GM23338 (cell line): Measurements from ENCODE around the gene VWA3B. TPM values are rescaled to one million over a fixed set of nuclear protein-coding genes. Genes with fewer than 3 reads are reported as not detected.

Source experiments
- ATAC-seq: fragments of 200-7000 bp; cut with Tn5 transposase; 3 replicates; pipeline ENCODE4 v1.9.1; 2020
- DNase-seq: peaks from one replicate; pipeline ENCODE4 v3.0.0-alpha.2; 2015; ENCODE audit warnings: low spot score
- H2AFZ ChIP-seq: fragments of 200-600 bp; sonication (generic); 2 replicates; pipeline ENCODE4 v1.8.0; 2016; ENCODE audit warnings: antibody characterized with exemption, mild to moderate bottlenecking, moderate library complexity
- H3F3A ChIP-seq: fragments of 200-600 bp; sonication (generic); replicated peaks from 2 replicates; pipeline ENCODE4 v1.8.0; 2017; ENCODE audit warnings: antibody characterized with exemption, mixed run types, low read depth
- H3K27ac ChIP-seq: fragments of 200-600 bp; sonication (generic); 2 replicates; pipeline ENCODE4 v1.6.1; 2016; ENCODE audit warnings: low read depth
- H3K27me3 ChIP-seq: fragments of 200-600 bp; sonication (generic); 2 replicates; pipeline ENCODE4 v1.8.0; 2016; ENCODE audit warnings: mild to moderate bottlenecking, mixed run types, moderate library complexity; ENCODE audit not compliant: insufficient read depth
- H3K36me3 ChIP-seq: fragments of 200-600 bp; sonication (generic); 2 replicates; pipeline ENCODE4 v1.8.0; 2016; ENCODE audit warnings: mild to moderate bottlenecking; ENCODE audit not compliant: insufficient read depth
- H3K4me1 ChIP-seq: fragments of 200-600 bp; sonication (generic); 2 replicates; pipeline ENCODE4 v1.8.0; 2016; ENCODE audit warnings: mild to moderate bottlenecking, moderate library complexity; ENCODE audit not compliant: insufficient read depth
- H3K4me2 ChIP-seq: fragments of 200-600 bp; sonication (generic); 2 replicates; pipeline ENCODE4 v1.7.1; 2017; ENCODE audit warnings: mixed run types
- H3K4me3 ChIP-seq: fragments of 200-600 bp; sonication (generic); 2 replicates; pipeline ENCODE4 v1.6.1; 2016; ENCODE audit warnings: mixed run types
- H3K79me2 ChIP-seq: fragments of 200-600 bp; sonication (generic); replicated peaks from 2 replicates; pipeline ENCODE4 v1.8.0; 2017; ENCODE audit warnings: mild to moderate bottlenecking; ENCODE audit not compliant: insufficient read depth
- H3K9me2 ChIP-seq: fragments of 200-600 bp; sonication (generic); 2 replicates; pipeline ENCODE4 v1.8.0; 2017; ENCODE audit not compliant: insufficient read depth
- H4K20me1 ChIP-seq: fragments of 200-600 bp; sonication (generic); replicated peaks from 2 replicates; pipeline ENCODE4 v1.8.0; 2017; ENCODE audit warnings: mild to moderate bottlenecking; ENCODE audit not compliant: insufficient read depth
- H3K27ac Mint-ChIP-seq: 2 replicates; pipeline ENCODE4 v1.8.0; 2020; ENCODE audit warnings: inconsistent platforms, mild to moderate bottlenecking, moderate library complexity, mixed read lengths
- H3K27me3 Mint-ChIP-seq: 3 replicates; pipeline ENCODE4 v1.8.0; 2022; ENCODE audit warnings: low read depth, mild to moderate bottlenecking, moderate library complexity, mixed read lengths, inconsistent platforms; ENCODE audit not compliant: insufficient read depth, poor library complexity
- H3K36me3 Mint-ChIP-seq: 3 replicates; pipeline ENCODE4 v1.8.0; 2021; ENCODE audit warnings: low read depth, mild to moderate bottlenecking, inconsistent platforms, moderate library complexity, mixed read lengths
- H3K4me1 Mint-ChIP-seq: 3 replicates; pipeline ENCODE4 v1.8.0; 2020; ENCODE audit warnings: mild to moderate bottlenecking, inconsistent platforms, mixed read lengths
- H3K4me3 Mint-ChIP-seq: 3 replicates; pipeline ENCODE4 v1.8.0; 2021; ENCODE audit warnings: moderate library complexity, mild to moderate bottlenecking, inconsistent platforms, mixed read lengths
- H3K9me3 Mint-ChIP-seq: 3 replicates; pipeline ENCODE4 v1.8.0; 2020; ENCODE audit warnings: moderate library complexity, mild to moderate bottlenecking, inconsistent platforms, mixed read lengths
- CREB1 ChIP-seq: fragments of 250-450 bp; sonication (Bioruptor Pico); IDR thresholded peaks from 2 replicates; pipeline ENCODE4 v1.5.0; 2020; ENCODE audit warnings: low read depth, mild to moderate bottlenecking, moderate library complexity
- EZH2phosphoT487 ChIP-seq: fragments of 200-600 bp; sonication (generic); IDR thresholded peaks from one replicate; pipeline ENCODE4 v1.8.1; 2018; ENCODE audit warnings: antibody characterized with exemption; ENCODE audit not compliant: unreplicated experiment
- JUNB ChIP-seq: IDR thresholded peaks from one replicate; pipeline ENCODE4 v1.6.1; 2016; ENCODE audit warnings: antibody characterized with exemption; ENCODE audit not compliant: unreplicated experiment
- POLR2AphosphoS5 ChIP-seq: IDR thresholded peaks from 2 replicates; pipeline ENCODE4 v1.6.1; 2016; ENCODE audit warnings: antibody characterized with exemption, low read depth
- ZNF331 ChIP-seq: fragments of 250-450 bp; sonication (Bioruptor Pico); IDR thresholded peaks from 2 replicates; pipeline ENCODE4 v1.5.0; 2020; ENCODE audit warnings: low read depth, mild to moderate bottlenecking, moderate library complexity
- ZNF462 ChIP-seq: fragments of 250-450 bp; sonication (Bioruptor Pico); IDR thresholded peaks from 2 replicates; pipeline ENCODE4 v1.5.0; 2020; ENCODE audit warnings: mild to moderate bottlenecking, moderate library complexity
- polyA plus RNA-seq: library from polyadenylated mRNA; unstranded; fragments of >200 nt; fragmentation: Nextera tagmentation; extraction: Ambion mirVana; gene quantifications from 2 replicates; pipeline ENCODE4 v1.2.1, GENCODE V29; 2016
- total RNA-seq: library from RNA; depleted of rRNA; stranded (reverse); fragments of >200 nt; shearing (Covaris generic); gene quantifications from 2 replicates; pipeline ENCODE4 v1.2.3, GENCODE V29; 2014
- TF ChIP-seq, protein P1 (sequence below): IDR thresholded peaks from 2 replicates; pipeline ENCODE4 v1.6.1; 2016; ENCODE audit warnings: antibody characterized with exemption

The VWA3B gene
- total and polyA plus RNA-seq, 2 experiments from 2014 or later, result not detected

- Mint-ChIP-seq H3K9me3 (no peaks in the 10 kb centered on the region; the same call in 2 of the 3 replicates), H3K27ac (no peak overlapping the region), H3K4me1 (peaks cover 2% of the 10 kb centered on the region; the same call in 1 of the 3 replicates), H3K4me3 (no peak overlapping the region), H3K36me3 (no peaks in the 10 kb centered on the region), H3K27me3 (peaks cover 4% of the 10 kb centered on the region)
- no peaks in the 10 kb centered on the region for H3F3A ChIP-seq
- H3K4me3 ChIP-seq, result no peak overlapping the region
- no peak overlapping the region for H3K27ac ChIP-seq
- H3K9me2 ChIP-seq, result peaks cover 6% of the 10 kb centered on the region; the same call in 1 of the 2 replicates
- H2AFZ ChIP-seq, result peak overlapping the region; percentile 28; the same call in 1 of the 2 replicates
- DNase-seq (no peak), ATAC-seq (no peak)
- H4K20me1 ChIP-seq, result no peaks in the 10 kb centered on the region
- H3K79me2 ChIP-seq, result no peaks in the 10 kb centered on the region
- TF ChIP-seq CREB1 (CRISPR knock-in tag), result no peak
- TF ChIP-seq, protein P1, sequence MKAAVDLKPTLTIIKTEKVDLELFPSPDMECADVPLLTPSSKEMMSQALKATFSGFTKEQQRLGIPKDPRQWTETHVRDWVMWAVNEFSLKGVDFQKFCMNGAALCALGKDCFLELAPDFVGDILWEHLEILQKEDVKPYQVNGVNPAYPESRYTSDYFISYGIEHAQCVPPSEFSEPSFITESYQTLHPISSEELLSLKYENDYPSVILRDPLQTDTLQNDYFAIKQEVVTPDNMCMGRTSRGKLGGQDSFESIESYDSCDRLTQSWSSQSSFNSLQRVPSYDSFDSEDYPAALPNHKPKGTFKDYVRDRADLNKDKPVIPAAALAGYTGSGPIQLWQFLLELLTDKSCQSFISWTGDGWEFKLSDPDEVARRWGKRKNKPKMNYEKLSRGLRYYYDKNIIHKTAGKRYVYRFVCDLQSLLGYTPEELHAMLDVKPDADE, result no peak
- no peak for TF ChIP-seq ZNF462 (CRISPR knock-in tag)
- no peak for TF ChIP-seq ZNF331 (CRISPR knock-in tag)
- no peak for TF ChIP-seq JUNB
- no peak for TF ChIP-seq POLR2AphosphoS5
- TF ChIP-seq EZH2phosphoT487, result no peak
- H3K27me3 ChIP-seq, result no peaks in the 10 kb centered on the region
- H3K4me2 ChIP-seq, result no peak overlapping the region
- no peaks in the 10 kb centered on the region for H3K4me1 ChIP-seq
- H3K36me3 ChIP-seq, result no peaks in the 10 kb centered on the region
Observed at GRCh38 chr2:98240786-98241398, 153.9 kb downstream of the VWA3B start.
